ENCODE measurements around the gene TIMELESS. TPM values are rescaled to one million over a fixed set of nuclear protein-coding genes. Genes with fewer than 3 reads are reported as not detected.

TIMELESS gene
- total RNA-seq, 1 experiment from 2014 or later: 43.2 TPM

- Histone ChIP-seq H3K27me3 (replicated peaks; ENCODE audit: control insufficient read depth, insufficient read depth, low read length) (no peaks in the 10 kb centered on the region), H3K36me3 (ENCODE audit: control insufficient read depth, insufficient read depth, low read length) (no peaks in the 10 kb centered on the region), H3K4me3 (ENCODE audit: low read depth, low read length) (no peak overlapping the region), H3K9me3 (no peaks in the 10 kb centered on the region), H3K4me1 (no peaks in the 10 kb centered on the region)
- ChIA-PET CTCF (interaction anchor here (0.6 to 0.7 kb wide), 2 partner anchors 189 to 211 kb away, joined by 3 to 4 read pairs; no protein-coding TSS in a partner anchor), POLR2A (no interaction called here)
- H3K4me3 Mint-ChIP-seq (ENCODE audit: unreplicated experiment): no peak overlapping the region
- intact Hi-C loops (cut with micrococcal nuclease; ENCODE audit: unreplicated experiment): no loop called here
- H3K27ac Mint-ChIP-seq (ENCODE audit: unreplicated experiment): no peak overlapping the region
- peaks cover 31% of the 10 kb centered on the region for H3K36me3 Mint-ChIP-seq (ENCODE audit: insufficient read depth, unreplicated experiment)
- H3K27me3 Mint-ChIP-seq (ENCODE audit: insufficient read depth, unreplicated experiment): no peaks in the 10 kb centered on the region
- no peak for DNase-seq
- H3K9me3 Mint-ChIP-seq (ENCODE audit: unreplicated experiment): no peaks in the 10 kb centered on the region
- BruUV-seq (replicated peaks): no TSS peak
- TF ChIP-seq, protein P1, sequence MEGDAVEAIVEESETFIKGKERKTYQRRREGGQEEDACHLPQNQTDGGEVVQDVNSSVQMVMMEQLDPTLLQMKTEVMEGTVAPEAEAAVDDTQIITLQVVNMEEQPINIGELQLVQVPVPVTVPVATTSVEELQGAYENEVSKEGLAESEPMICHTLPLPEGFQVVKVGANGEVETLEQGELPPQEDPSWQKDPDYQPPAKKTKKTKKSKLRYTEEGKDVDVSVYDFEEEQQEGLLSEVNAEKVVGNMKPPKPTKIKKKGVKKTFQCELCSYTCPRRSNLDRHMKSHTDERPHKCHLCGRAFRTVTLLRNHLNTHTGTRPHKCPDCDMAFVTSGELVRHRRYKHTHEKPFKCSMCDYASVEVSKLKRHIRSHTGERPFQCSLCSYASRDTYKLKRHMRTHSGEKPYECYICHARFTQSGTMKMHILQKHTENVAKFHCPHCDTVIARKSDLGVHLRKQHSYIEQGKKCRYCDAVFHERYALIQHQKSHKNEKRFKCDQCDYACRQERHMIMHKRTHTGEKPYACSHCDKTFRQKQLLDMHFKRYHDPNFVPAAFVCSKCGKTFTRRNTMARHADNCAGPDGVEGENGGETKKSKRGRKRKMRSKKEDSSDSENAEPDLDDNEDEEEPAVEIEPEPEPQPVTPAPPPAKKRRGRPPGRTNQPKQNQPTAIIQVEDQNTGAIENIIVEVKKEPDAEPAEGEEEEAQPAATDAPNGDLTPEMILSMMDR (IDR thresholded peaks at IDR 0.05; ENCODE audit: insufficient read depth in 1 of 2, low read depth in 1 of 2, low read length in 1 of 2, severe bottlenecking in 1 of 2, unreplicated experiment in 1 of 2): no peak
- no peaks in the 10 kb centered on the region for H3K4me1 Mint-ChIP-seq (ENCODE audit: low read depth, unreplicated experiment)
Observed at GRCh38 chr12:56476143-56476542, 26.9 kb upstream of the TIMELESS start.

DNA sequence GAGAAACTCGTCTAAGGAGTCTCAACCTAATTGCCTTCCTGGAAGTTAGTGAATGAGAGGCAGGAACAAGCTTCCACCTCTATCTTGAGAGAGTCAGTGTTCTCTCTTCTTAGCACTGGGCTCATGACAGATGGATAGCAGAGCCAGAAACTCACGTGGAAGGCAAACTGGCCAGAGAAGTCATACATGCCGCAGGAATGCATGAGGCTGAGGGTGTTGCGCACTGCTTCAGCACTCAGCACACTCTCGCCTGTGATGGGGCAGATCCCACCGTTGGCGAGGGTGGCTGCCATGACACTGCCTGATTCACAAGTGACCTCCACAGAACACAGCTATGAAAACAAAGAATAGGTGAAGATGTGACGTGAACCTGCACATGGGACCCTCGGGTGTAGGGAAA lies 25.2 kb upstream of the TIMELESS start:
- Mint-ChIP-seq H3K4me3 (ENCODE audit: unreplicated experiment) (no peak overlapping the region), H3K36me3 (ENCODE audit: insufficient read depth, unreplicated experiment) (peaks cover 31% of the 10 kb centered on the region), H3K27ac (ENCODE audit: unreplicated experiment) (no peak overlapping the region), H3K4me1 (ENCODE audit: low read depth, unreplicated experiment) (peaks cover 6% of the 10 kb centered on the region), H3K27me3 (ENCODE audit: insufficient read depth, unreplicated experiment) (no peaks in the 10 kb centered on the region), H3K9me3 (ENCODE audit: unreplicated experiment) (no peaks in the 10 kb centered on the region)
- Histone ChIP-seq H3K36me3 (ENCODE audit: control insufficient read depth, insufficient read depth, low read length) (no peaks in the 10 kb centered on the region), H3K4me3 (ENCODE audit: low read depth, low read length) (no peak overlapping the region), H3K27me3 (replicated peaks; ENCODE audit: control insufficient read depth, insufficient read depth, low read length) (no peaks in the 10 kb centered on the region), H3K4me1 (0 out of 2 replicates have a peak, but pooled peaks cover 5% of the 10 kb centered on the region), H3K9me3 (no peaks in the 10 kb centered on the region)
- ChIA-PET POLR2A (no interaction called here), CTCF (no interaction called here)
- intact Hi-C loops (cut with micrococcal nuclease; ENCODE audit: unreplicated experiment): no loop called here
- TF ChIP-seq, protein P1 (IDR thresholded peaks at IDR 0.05; ENCODE audit: insufficient read depth in 1 of 2, low read depth in 1 of 2, low read length in 1 of 2, severe bottlenecking in 1 of 2, unreplicated experiment in 1 of 2): no peak
- DNase-seq: no peak
- no TSS peak for BruUV-seq (replicated peaks)

- Mint-ChIP-seq H3K9me3 (ENCODE audit: unreplicated experiment) (no peaks in the 10 kb centered on the region), H3K4me1 (ENCODE audit: low read depth, unreplicated experiment) (peaks cover 6% of the 10 kb centered on the region), H3K36me3 (ENCODE audit: insufficient read depth, unreplicated experiment) (peaks cover 22% of the 10 kb centered on the region), H3K27ac (ENCODE audit: unreplicated experiment) (peak overlapping the region; percentile 99), H3K27me3 (ENCODE audit: insufficient read depth, unreplicated experiment) (no peaks in the 10 kb centered on the region), H3K4me3 (ENCODE audit: unreplicated experiment) (peak overlapping the region; percentile 96)
- Histone ChIP-seq H3K4me3 (ENCODE audit: low read depth, low read length) (peak overlapping the region; percentile 66), H3K36me3 (ENCODE audit: control insufficient read depth, insufficient read depth, low read length) (no peaks in the 10 kb centered on the region), H3K9me3 (no peaks in the 10 kb centered on the region), H3K27me3 (replicated peaks; ENCODE audit: control insufficient read depth, insufficient read depth, low read length) (no peaks in the 10 kb centered on the region), H3K4me1 (peaks cover 11% of the 10 kb centered on the region; the same call in 1 of the 2 replicates)
- TF ChIP-seq, protein P1 (IDR thresholded peaks at IDR 0.05; ENCODE audit: insufficient read depth in 1 of 2, low read depth in 1 of 2, low read length in 1 of 2, severe bottlenecking in 1 of 2, unreplicated experiment in 1 of 2): no peak
- no TSS peak for BruUV-seq (replicated peaks)
- peak in 1 of 2 experiments; percentile 16 for DNase-seq
- intact Hi-C loops (cut with micrococcal nuclease; ENCODE audit: unreplicated experiment): loop anchor here (5.0 kb wide), 1 partner anchor 277 kb away; no protein-coding TSS in a partner anchor
- ChIA-PET POLR2A (interaction anchor here (0.5 kb wide), 1 partner anchor 401 kb away, joined by 10 read pairs; no protein-coding TSS in a partner anchor), CTCF (no interaction called here)
Observed at GRCh38 chr12:56469007-56469930, 20.0 kb upstream of the TIMELESS start.

All from Caco-2 (cell line).